ENCODE results near the gene AANAT.

AANAT gene

GRCh38 chr17:76449126-76449525 is 18.3 kb upstream of the AANAT start (continued):
- no peak for TF ChIP-seq ZNF140 (tag by site-specific recombination; IDR thresholded peaks at IDR 0.05)
- TF ChIP-seq ZNF155 (tag by site-specific recombination; IDR thresholded peaks at IDR 0.05): no peak
- TF ChIP-seq ZNF24 (tag by site-specific recombination; IDR thresholded peaks at IDR 0.05): no peak

- Histone ChIP-seq H3K4me1 (ENCODE audit: control insufficient read depth, insufficient read depth, low read length) (peaks cover 15% of the 10 kb centered on the region), H3K36me3 (ENCODE audit: control insufficient read depth in 2 of 2, insufficient read depth in 1 of 2, low read length in 2 of 2) (peaks cover 0 to 4% of the 10 kb centered on the region in 2 experiments; a peak in 1 of 3 replicates), H3K9me3 (ENCODE audit: control insufficient read depth, insufficient read depth, low read depth, low read length) (no peaks in the 10 kb centered on the region), H3K4me3 (ENCODE audit: low read depth, low read length) (peak overlapping the region; percentile 87), H3K27ac (ENCODE audit: extremely low read depth, low read depth, low read length) (no peak overlapping the region)
- no peak for TF ChIP-seq ZNF530 (tag by site-specific recombination; IDR thresholded peaks at IDR 0.05; ENCODE audit: low read depth)
- peak; percentile 53 for TF ChIP-seq GLIS1 (tag by site-specific recombination; IDR thresholded peaks at IDR 0.05)
- ChIA-PET POLR2A (interaction anchor here (1.0 to 1.2 kb wide), 3 partner anchors 34 to 98 kb away, joined by 3 to 4 read pairs (median 3); partner anchors contain the start of gene PRPSAP1), CTCF (interaction anchor here (0.8 to 1.4 kb wide), 6 partner anchors 17 to 172 kb away, joined by 3 to 4 read pairs (median 3); no protein-coding TSS in a partner anchor)
These were observed 15.9 kb upstream of the AANAT start for GRCh38 chr17:76451506-76451905.

- TF ChIP-seq ZNF600 (tag by site-specific recombination; IDR thresholded peaks at IDR 0.05): peak; percentile 79
- peak; percentile 55; the same call in 1 of the 2 replicates for TF ChIP-seq ZBTB8A (tag by site-specific recombination; IDR thresholded peaks at IDR 0.05)
- no peak for TF ChIP-seq HOXA7 (CRISPR knock-in tag; IDR thresholded peaks at IDR 0.05; ENCODE audit: borderline replicate concordance)
- TF ChIP-seq GLIS1 (tag by site-specific recombination; IDR thresholded peaks at IDR 0.05): 0 out of 2 replicates have a peak, but pooled peaks have one; percentile 13
- TF ChIP-seq ZBTB11 (tag by site-specific recombination; conservative IDR thresholded peaks at IDR 0.05; ENCODE audit: low read depth): peak; percentile 93
- TF ChIP-seq GLI2 (tag by site-specific recombination; IDR thresholded peaks at IDR 0.05; ENCODE audit: borderline replicate concordance, low read depth): no peak
- peak; percentile 63; the same call in 1 of the 2 replicates for TF ChIP-seq ZBTB20 (tag by site-specific recombination; IDR thresholded peaks at IDR 0.05)
- TF ChIP-seq GLIS2 (tag by site-specific recombination; IDR thresholded peaks at IDR 0.05): peak; percentile 61; the same call in 1 of the 2 replicates
- TF ChIP-seq ZNF561 (tag by site-specific recombination; IDR thresholded peaks at IDR 0.05; ENCODE audit: borderline replicate concordance): no peak
- TF ChIP-seq ZBTB26 (tag by site-specific recombination; optimal IDR thresholded peaks at IDR 0.05): peak; percentile 0
- TF ChIP-seq ZNF639 (tag by site-specific recombination; IDR thresholded peaks at IDR 0.05): no peak
- TF ChIP-seq ZNF335 (tag by site-specific recombination; conservative IDR thresholded peaks at IDR 0.05): peak; percentile 78
- ChIA-PET CTCF (interaction anchor here (0.7 to 2.3 kb wide), 9 partner anchors 14 to 492 kb away, joined by 3 to 8 read pairs (median 3); no protein-coding TSS in a partner anchor), POLR2A (interaction anchor here (0.7 to 1.2 kb wide), 4 partner anchors 35 to 105 kb away, joined by 3 to 4 read pairs (median 3); partner anchors contain the start of gene PRPSAP1)
- Histone ChIP-seq H3K9me3 (ENCODE audit: control insufficient read depth, insufficient read depth, low read depth, low read length) (no peaks in the 10 kb centered on the region), H3K27ac (ENCODE audit: extremely low read depth, low read depth, low read length) (peak overlapping the region; percentile 91; the same call in 1 of the 2 replicates), H3K4me3 (ENCODE audit: low read depth, low read length) (peak overlapping the region; percentile 87), H3K36me3 (ENCODE audit: control insufficient read depth in 2 of 2, insufficient read depth in 1 of 2, low read length in 2 of 2) (peaks cover 0 to 4% of the 10 kb centered on the region in 2 experiments; a peak in 1 of 3 replicates), H3K4me1 (ENCODE audit: control insufficient read depth, insufficient read depth, low read length) (peaks cover 12% of the 10 kb centered on the region)
These were observed 15.2 kb upstream of the AANAT start for GRCh38 chr17:76452127-76452659.

All from HEK293 (cell line).